ENCODE results near the gene HDGF.

- TF ChIP-seq POLR2A (IDR thresholded peaks at IDR 0.05) (no peak), CTCF (IDR thresholded peaks at IDR 0.05) (no peak)
These were observed 35.2 kb upstream of the HDGF start for GRCh38 chr1:156786640-156787039.
